Breast epithelium (tissue), 3 donors: ENCODE results near the gene SRPK3.

Source experiments
- CTCF ChIP-seq, 3 donors: fragments of 450-650 bp; IDR thresholded peaks; one replicate each; pipeline ENCODE4 v1.5.1; 2016 to 2017; ENCODE audit warnings: antibody characterized with exemption in 3 of 3, mild to moderate bottlenecking in 3 of 3, moderate library complexity in 3 of 3
- POLR2A ChIP-seq: fragments of 450-650 bp; IDR thresholded peaks from one replicate; pipeline ENCODE4 v1.6.1; 2016; ENCODE audit warnings: antibody characterized with exemption, mild to moderate bottlenecking, moderate library complexity
- POLR2AphosphoS5 ChIP-seq, 3 donors: sonication (generic); formaldehyde crosslinking; IDR thresholded peaks; one replicate each; pipeline ENCODE4 v1.6.1; 2017; ENCODE audit warnings: antibody characterized with exemption in 3 of 3

- no peak for TF ChIP-seq CTCF (IDR thresholded peaks at IDR 0.05)
- TF ChIP-seq POLR2A: no peak
- TF ChIP-seq POLR2AphosphoS5 (IDR thresholded peaks at IDR 0.05): no peak
Observed at GRCh38 chrX:153778684-153779101, 2.1 kb upstream of the SRPK3 start.
